Heart right ventricle (tissue), 16 donors: ENCODE results near the gene TM2D1. TPM values are rescaled to one million over a fixed set of nuclear protein-coding genes. Genes with fewer than 3 reads are reported as not detected.

Source experiments
- ATAC-seq, 8 donors: fragments of 200-7000 bp; cut with Tn5 transposase; one replicate each; pipeline ENCODE4 v1.9.1; 2020; ENCODE audit warnings: mild to moderate bottlenecking in 8 of 8, moderate library complexity in 8 of 8, moderate number of reproducible peaks in 1 of 8
- DNase-seq, 2 donors: peaks; one replicate each; pipeline ENCODE4 v3.0.0-alpha.2; 2020
- H3K27ac ChIP-seq, 10 donors: fragments of 200-600 bp; sonication (generic) in 2 of 10; one replicate each; pipeline versions ENCODE4 v1.5.0 to v1.8.0; 2020 to 2022; ENCODE audit warnings: mild to moderate bottlenecking in 3 of 10
- H3K27me3 ChIP-seq, 7 donors: fragments of 200-600 bp; one replicate each; pipeline ENCODE4 v1.8.0; 2021 to 2022; ENCODE audit warnings: mild to moderate bottlenecking in 2 of 7
- H3K36me3 ChIP-seq, 9 donors: fragments of 200-600 bp; sonication (generic) in 1 of 9; one replicate each; pipeline versions ENCODE4 v1.5.0 to v1.8.0; 2020 to 2022; ENCODE audit warnings: mild to moderate bottlenecking in 2 of 9
- H3K4me1 ChIP-seq, 9 donors: fragments of 200-600 bp; sonication (generic) in 1 of 9; one replicate each; pipeline versions ENCODE4 v1.5.0 to v1.8.0; 2020 to 2022; ENCODE audit warnings: mild to moderate bottlenecking in 4 of 9
- H3K4me3 ChIP-seq, 10 donors: fragments of 200-600 bp; sonication (generic) in 2 of 10; one replicate each; pipeline versions ENCODE4 v1.5.0 to v1.8.0; 2020 to 2022; ENCODE audit warnings: mild to moderate bottlenecking in 7 of 10, moderate library complexity in 2 of 10
- H3K9me3 ChIP-seq, 11 donors: fragments of 200-600 bp in 10 of 11; sonication (generic) in 2 of 11; one replicate each; pipeline versions ENCODE4 v1.5.0 to v1.8.0; 2013 to 2022; ENCODE audit warnings: mild to moderate bottlenecking in 2 of 11, control low read depth in 1 of 11, moderate library complexity in 1 of 11
- WGBS, 2 donors: extraction: QIAGEN DNeasy Blood & Tissue Kit; methylation state at CpG; one replicate each; pipeline ENCODE4 v1.1.7; 2013; ENCODE audit warnings: inconsistent platforms in 1 of 2; 5-methylcytosine and 5-hydroxymethylcytosine counted together
- intact Hi-C, 10 donors: fragments of 100-400 bp; cut with DNase I; formaldehyde crosslinking; loops; one replicate each; pipeline versions ENCODE4 v1.11.1 to v1.14.2; 2022
- polyA plus RNA-seq, 2 donors: library from polyadenylated mRNA; stranded (reverse); fragments of 200-250 nt; gene quantifications; one replicate each; pipeline ENCODE4 v1.2.3, GENCODE V29; 2013
- total RNA-seq, 10 donors: library from RNA; stranded (reverse); fragmentation: NEBNext Ultra II Directional in 3 of 10; extraction: Animal tissue kit (Norgen Biotek cat#: 25700) in 3 of 10; gene quantifications; one replicate each; pipeline versions ENCODE4 v1.2.1 to v1.2.4, GENCODE V29; 2021 to 2023
- TF ChIP-seq, protein P1 (sequence below), 9 donors: fragments of 200-600 bp; sonication (generic) in 2 of 9; IDR thresholded peaks; one replicate each; pipeline versions ENCODE4 v1.5.0 to v1.8.0; 2021 to 2022; ENCODE audit warnings: antibody characterized with exemption in 9 of 9, mild to moderate bottlenecking in 5 of 9, moderate library complexity in 1 of 9
- donor health status: Arrhythmogenic right ventricular cardiomyopathy.
- donor health status: ischemic (EF 13 %, LVEDD 7.1; RV severe dilation, severe dysfunction).
- donor health status: healthy with polysubstance abuse.
- donor health status: DM: no; HTN: yes; CAD: no.
- donor health status: DM: no; HTN: no; CAD: no.
- donor health status: ischemic (EF 25% LVEDD 6.9; RV normal size, moderate dysfunction).
- donor health status: ischemic (EF 25% LVEDD 5.7; RV mildly dilated, moderate dysfunction).
- donor health status: healthy.
- donor health status: DM: yes; HTN: yes; CAD: no.
- donor health status: Ischemic cardiomyopathy.
- donor health status: ischemic (EF 35%, LVEDD 5.7; RV mildly dilated, moderate dysfunction).
- donor health status: nonischemic (EF 11% LVEDD 7.7; RV severe dilation, severe dysfunction).
- donor health status: DM: yes; HTN: yes; CAD: no.
- donor health status: PGD.
- donor health status: ischemic (EF 29% LVEDD 5.4; RV normal size, mild dysfunction).
- donor health status: nonischemic (EF 23%, LVEDD 6.1; RV moderate dilation, normal function).

TM2D1 gene
- total and polyA plus RNA-seq, 12 donors, result 12.9 to 44.7 (median 36.2) TPM

DNA sequence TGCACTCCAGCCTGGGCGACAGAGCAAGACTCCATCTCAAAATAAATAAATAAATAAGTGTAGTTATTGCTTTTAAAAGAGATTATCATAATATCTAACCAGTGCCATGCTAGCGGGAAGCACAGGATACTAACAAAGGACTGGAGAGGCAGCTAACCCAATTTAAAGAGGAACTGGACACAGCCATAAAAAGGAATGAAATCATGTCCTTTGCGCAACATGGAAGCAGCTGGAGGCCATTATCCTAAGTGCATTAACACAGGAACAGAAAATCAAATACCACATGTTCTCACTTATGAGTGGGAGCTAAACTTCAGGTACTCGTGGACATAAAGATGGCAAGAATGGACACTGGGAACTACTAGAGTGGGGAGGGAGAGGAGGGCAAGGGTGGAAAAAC lies 54.9 kb downstream of the TM2D1 start:
- no peak for DNase-seq
- Histone ChIP-seq H3K27ac (no peak overlapping the region), H3K9me3 (no peaks in the 10 kb centered on the region), H3K36me3 (no peaks in the 10 kb centered on the region), H3K4me3 (no peak overlapping the region), H3K27me3 (no peaks in the 10 kb centered on the region), H3K4me1 (peaks cover 0 to 10% (median 0%) of the 10 kb centered on the region in 9 donors)
- 86 to 88% methylated on average over 4 of the region's 4 CpGs for WGBS, 2 donors
- ATAC-seq, result no peak
- intact Hi-C loops, result no loop called here
- TF ChIP-seq, protein P1, sequence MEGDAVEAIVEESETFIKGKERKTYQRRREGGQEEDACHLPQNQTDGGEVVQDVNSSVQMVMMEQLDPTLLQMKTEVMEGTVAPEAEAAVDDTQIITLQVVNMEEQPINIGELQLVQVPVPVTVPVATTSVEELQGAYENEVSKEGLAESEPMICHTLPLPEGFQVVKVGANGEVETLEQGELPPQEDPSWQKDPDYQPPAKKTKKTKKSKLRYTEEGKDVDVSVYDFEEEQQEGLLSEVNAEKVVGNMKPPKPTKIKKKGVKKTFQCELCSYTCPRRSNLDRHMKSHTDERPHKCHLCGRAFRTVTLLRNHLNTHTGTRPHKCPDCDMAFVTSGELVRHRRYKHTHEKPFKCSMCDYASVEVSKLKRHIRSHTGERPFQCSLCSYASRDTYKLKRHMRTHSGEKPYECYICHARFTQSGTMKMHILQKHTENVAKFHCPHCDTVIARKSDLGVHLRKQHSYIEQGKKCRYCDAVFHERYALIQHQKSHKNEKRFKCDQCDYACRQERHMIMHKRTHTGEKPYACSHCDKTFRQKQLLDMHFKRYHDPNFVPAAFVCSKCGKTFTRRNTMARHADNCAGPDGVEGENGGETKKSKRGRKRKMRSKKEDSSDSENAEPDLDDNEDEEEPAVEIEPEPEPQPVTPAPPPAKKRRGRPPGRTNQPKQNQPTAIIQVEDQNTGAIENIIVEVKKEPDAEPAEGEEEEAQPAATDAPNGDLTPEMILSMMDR (IDR thresholded peaks at IDR 0.05), result no peak

DNA sequence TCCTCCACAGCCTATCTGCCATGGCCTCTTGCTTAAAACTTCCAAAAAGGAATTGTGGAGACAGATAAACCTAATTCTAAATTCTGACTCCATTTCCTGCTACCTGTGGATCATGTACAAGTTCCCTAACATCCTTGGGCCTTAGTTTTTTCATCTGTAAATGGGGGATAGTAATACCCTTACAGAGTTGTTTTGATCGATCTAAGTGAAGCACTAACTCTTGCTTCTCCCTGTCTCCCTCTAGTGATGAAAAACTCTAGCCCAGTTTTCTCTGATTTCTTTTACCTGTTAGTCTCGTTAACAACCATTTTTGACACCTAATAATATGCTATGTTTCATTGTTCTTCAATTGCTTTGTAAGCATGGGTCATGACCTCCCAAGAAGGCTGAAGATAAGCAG lies 65.9 kb downstream of the TM2D1 start:
- TF ChIP-seq, protein P1 (IDR thresholded peaks at IDR 0.05), result no peak
- ATAC-seq (no peak), DNase-seq (no peak)
- Histone ChIP-seq H3K27ac (no peak overlapping the region), H3K27me3 (no peaks in the 10 kb centered on the region), H3K9me3 (peaks cover 0 to 3% (median 0%) of the 10 kb centered on the region in 11 donors), H3K36me3 (no peaks in the 10 kb centered on the region), H3K4me3 (no peak overlapping the region), H3K4me1 (no peaks in the 10 kb centered on the region)
- intact Hi-C loops, result no loop called here
- 80 to 83% methylated on average over 2 of the region's 2 CpGs for WGBS, 2 donors

DNA sequence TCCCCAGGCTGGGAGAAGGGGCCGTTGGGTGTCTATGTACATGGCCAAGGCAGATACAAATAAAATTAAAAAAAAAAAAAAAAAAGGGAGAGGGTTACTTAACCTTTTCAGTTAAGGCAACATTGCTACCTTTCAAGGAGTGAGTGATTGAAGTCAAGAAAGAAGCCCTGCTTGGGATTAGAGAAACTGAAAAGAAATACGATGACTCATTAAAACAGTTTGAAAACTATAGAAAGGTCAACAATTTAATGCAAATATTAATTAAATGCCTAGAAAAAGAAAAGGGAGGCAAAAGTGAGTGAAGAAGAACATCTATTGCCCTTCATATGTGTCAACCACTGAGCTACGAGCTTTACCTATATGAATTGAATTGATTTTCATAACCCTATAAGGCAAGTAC lies 69.5 kb downstream of the TM2D1 start:
- Histone ChIP-seq H3K27me3 (no peaks in the 10 kb centered on the region), H3K27ac (no peak overlapping the region), H3K4me3 (no peak overlapping the region), H3K9me3 (peaks cover 0 to 7% (median 0%) of the 10 kb centered on the region in 11 donors), H3K4me1 (no peaks in the 10 kb centered on the region), H3K36me3 (no peaks in the 10 kb centered on the region)
- no peak for DNase-seq
- WGBS, 2 donors, result 92 to 98% methylated on average over 3 of the region's 3 CpGs
- intact Hi-C loops, result no loop called here
- TF ChIP-seq, protein P1 (IDR thresholded peaks at IDR 0.05), result no peak
- ATAC-seq, result no peak

DNA sequence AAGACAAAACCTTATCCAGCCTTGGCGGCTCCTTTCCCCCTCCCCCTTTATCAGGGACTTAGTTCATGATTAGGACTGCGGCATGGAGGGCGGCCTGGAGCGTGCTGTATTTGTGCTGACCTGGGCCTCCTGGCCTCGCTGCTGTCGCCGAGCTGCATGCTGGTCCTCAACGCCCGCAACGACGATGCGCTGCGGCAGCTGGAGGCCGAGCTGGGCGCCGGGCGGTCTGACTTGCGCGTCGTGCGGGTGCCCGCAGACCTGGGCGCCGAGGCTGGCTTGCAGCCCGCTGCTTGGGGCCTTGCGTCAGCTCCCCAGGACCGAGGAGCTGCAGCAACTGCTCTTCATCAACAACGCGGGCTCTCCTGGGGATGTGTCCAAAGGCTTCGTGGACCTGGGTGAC lies 70.9 kb downstream of the TM2D1 start:
- intact Hi-C loops, result no loop called here
- Histone ChIP-seq H3K27ac (no peak overlapping the region), H3K36me3 (no peaks in the 10 kb centered on the region), H3K9me3 (peaks cover 0 to 7% (median 0%) of the 10 kb centered on the region in 11 donors), H3K4me3 (no peak overlapping the region), H3K27me3 (no peaks in the 10 kb centered on the region), H3K4me1 (no peaks in the 10 kb centered on the region)
- TF ChIP-seq, protein P1 (IDR thresholded peaks at IDR 0.05), result no peak
- DNase-seq (no peak), ATAC-seq (peak in 1 of 8 donors; percentile 10)
- WGBS, 2 donors, result 92 to 93% methylated on average over 30 of the region's 30 CpGs
